HepG2 (cell line): Measurements from ENCODE around the gene AFF2. TPM values are rescaled to one million over a fixed set of nuclear protein-coding genes. Genes with fewer than 3 reads are reported as not detected.

ENCODE experiments used
- RARG ChIP-seq: sonication (generic); formaldehyde crosslinking; IDR thresholded peaks from 2 replicates; pipeline ENCODE4 v1.4.0; 2020; ENCODE audit warnings: low read depth, mild to moderate bottlenecking, missing genetic modification reagents
- TEF ChIP-seq: sonication (generic); formaldehyde crosslinking; IDR thresholded peaks from 2 replicates; pipeline ENCODE4 v1.5.0; 2020; ENCODE audit warnings: missing genetic modification reagents
- ZNF318 ChIP-seq: sonication (generic); formaldehyde crosslinking; IDR thresholded peaks from 2 replicates; pipeline ENCODE4 v1.4.0; 2020; ENCODE audit warnings: mild to moderate bottlenecking, missing genetic modification reagents
- ZNF691 ChIP-seq: sonication (generic); formaldehyde crosslinking; IDR thresholded peaks from 2 replicates; pipeline ENCODE4 v1.4.0; 2020; ENCODE audit warnings: missing genetic modification reagents, low read depth, mild to moderate bottlenecking, borderline replicate concordance
- ZNF850 ChIP-seq: sonication (generic); formaldehyde crosslinking; conservative IDR thresholded peaks from 2 replicates; pipeline ENCODE4 v1.9.0; 2021; ENCODE audit warnings: mild to moderate bottlenecking, missing genetic modification reagents
- polyA plus RNA-seq, 8 experiments: library from polyadenylated mRNA; depleted of rRNA in 3 of 8; stranded (reverse) in 7 of 8; unstranded in 1 of 8; fragments of >200 nt; fragmentation: Illumina TruSeq in 4 of 8; extraction: Trizol in 4 of 8; gene quantifications; 2 replicates each; pipeline versions ENCODE4 v1.2.1 to v1.2.3, GENCODE V29; 2011 to 2016; ENCODE audit warnings: low read depth in 4 of 8, missing spikeins in 1 of 8, mixed read lengths in 1 of 8; ENCODE audit not compliant: insufficient read depth in 1 of 8
- total RNA-seq, 5 experiments: library from RNA; depleted of rRNA; stranded (reverse); fragments of >200 nt; fragmentation: Illumina TruSeq; extraction: Trizol; gene quantifications; 2 replicates each; pipeline ENCODE4 v1.2.3, GENCODE V29; 2016; ENCODE audit warnings: low read depth in 1 of 5

Gene AFF2
- total and polyA plus RNA-seq, 2 of the 13 experiments (the other 11 are each of a cell fraction or from before 2014, with no cell fraction given), result not detected

GRCh38 chrX:148457279-148457678 is 43.1 kb upstream of the AFF2 start (continued):
- TF ChIP-seq ZNF318 (CRISPR knock-in tag) (no peak), TEF (no peak), RARG (CRISPR knock-in tag) (no peak), ZNF691 (CRISPR knock-in tag) (no peak), ZNF850 (no peak)
